NCI-H1417 (cell line): ENCODE data around the gene DST.

Source experiments
- DNase-seq, 3 experiments: peaks; one replicate each; lab custom pipeline; 2025; lab: John Stamatoyannopoulos, UW

Gene DST

DNA sequence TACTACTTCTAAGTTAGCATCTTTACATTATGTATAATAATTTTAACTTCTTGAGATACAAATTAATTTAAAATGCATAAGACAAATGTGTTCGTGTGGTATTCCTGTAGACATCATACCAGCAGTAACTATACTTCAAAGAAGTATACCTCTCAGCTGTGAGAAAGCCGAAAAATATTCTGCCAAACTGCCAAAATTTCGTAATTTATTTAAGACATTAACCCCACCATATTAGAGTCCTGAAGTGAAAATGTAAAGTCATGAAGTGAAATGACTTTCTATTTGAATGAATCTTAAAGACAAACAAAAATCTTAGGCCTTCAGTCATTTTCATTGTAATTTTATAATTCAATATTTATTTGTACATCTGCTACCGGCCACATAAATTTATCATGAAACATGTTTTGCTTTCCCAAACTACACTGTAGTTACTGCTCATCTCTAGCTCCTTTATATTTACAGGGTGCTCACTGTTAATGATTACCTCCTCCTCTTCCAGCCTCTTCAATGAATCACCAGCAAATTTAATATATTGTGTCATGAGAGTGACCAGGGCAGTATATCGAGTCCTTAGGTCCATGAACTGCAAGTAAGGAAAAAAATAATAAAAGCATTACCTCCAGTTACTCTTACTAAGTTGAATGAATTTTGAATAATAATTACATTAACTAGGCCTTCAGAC is 18.5 kb downstream of the DST start:
- no peak for DNase-seq

DNA sequence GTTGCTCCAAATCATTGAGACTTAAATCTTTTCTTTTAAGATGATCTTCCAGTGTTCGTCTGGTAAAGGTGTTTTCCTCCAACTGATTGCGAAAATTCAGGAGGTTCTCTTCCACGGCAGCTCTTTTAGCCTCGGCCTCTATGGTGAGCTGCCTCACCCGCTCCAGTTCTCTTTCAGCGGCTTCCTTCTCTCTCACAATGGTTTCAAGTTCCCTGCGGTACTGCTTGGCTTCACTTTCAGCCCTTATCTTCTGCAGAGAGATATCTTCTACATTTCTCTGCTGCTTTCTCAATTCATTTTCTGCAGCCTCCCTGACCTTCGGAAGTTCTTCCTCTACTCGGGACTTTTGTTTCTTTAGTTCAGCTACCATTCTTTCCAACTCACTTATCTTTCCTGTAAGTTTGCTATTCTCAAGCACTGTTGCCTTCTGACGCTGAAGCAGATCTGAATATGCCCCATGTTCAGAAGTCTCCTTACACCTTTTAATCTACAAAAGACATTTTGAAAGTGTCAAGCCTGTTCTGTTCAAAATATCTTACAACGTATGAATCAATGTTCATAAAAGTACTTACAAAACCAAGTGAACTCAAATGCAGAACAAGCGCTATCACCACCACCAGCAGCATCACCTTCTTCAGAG is 22.3 kb downstream of the DST start:
- DNase-seq: no peak

DNA sequence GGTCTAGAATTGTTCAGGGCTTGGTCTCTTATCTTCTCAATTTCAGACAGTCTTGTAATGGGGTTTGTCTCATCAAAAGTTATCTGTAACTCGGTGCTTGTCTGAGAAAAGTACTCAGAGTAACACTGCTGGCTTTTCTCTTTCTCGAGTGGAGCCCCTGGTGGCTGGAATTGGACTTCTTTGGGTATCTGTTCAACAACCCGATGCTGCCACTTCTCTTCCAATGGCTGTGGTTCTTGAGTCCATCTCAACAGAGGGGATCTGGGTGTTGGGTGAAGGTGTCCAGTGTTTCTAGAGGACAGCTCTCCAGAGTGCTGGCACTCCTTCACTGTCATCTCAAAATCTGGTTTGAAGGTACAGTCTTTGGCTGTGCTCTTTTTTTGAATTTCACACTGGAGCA is 24.6 kb downstream of the DST start:
- no peak for DNase-seq

DNA sequence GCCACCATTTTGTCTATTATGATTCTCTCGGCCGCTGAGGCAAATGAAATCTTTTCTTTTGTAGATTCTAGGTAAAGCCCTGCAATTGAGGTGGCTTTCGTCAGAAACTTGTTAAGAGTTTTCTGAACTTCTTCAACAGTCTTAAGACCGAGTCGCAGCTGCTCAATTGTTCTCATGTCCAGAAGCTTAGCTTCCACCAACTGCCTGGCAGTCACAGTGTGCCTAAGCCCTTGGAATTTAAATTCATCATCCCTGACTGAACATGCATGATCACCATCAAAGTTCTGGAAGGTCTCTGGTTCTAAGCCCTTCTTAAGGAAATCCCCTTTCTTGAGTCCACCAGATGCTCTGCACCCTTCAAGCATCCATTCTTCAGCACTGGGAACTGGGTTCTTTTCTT is 25.7 kb downstream of the DST start:
- no peak for DNase-seq

DNA sequence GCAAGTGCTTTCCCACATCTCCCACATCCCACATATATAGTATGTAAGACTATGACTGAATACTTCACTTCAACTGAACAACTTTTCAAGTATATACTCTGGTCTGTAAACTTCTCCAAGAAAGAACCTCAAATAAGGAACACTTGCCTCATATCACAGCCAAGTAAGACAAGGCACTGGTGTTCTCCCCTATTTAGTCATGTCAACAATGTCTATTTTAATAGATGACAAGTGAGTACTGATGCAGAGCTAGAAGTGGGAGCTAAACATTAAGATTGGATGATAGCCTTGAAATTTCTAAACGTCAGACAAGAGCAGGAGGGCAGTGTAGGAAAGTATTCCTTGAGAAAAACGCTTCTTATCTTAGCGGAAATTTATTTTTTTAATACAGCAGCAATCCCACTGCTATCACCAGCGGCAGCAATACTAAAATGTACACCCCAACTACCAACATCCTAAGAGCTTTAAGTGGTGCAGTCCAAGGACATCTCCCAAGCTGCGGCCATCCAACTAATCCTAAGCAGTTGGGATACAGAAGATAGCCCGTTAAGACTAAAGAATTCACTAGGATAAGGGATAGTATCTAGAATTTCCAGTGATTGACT is 29.3 kb downstream of the DST start:
- no peak for DNase-seq

DNA sequence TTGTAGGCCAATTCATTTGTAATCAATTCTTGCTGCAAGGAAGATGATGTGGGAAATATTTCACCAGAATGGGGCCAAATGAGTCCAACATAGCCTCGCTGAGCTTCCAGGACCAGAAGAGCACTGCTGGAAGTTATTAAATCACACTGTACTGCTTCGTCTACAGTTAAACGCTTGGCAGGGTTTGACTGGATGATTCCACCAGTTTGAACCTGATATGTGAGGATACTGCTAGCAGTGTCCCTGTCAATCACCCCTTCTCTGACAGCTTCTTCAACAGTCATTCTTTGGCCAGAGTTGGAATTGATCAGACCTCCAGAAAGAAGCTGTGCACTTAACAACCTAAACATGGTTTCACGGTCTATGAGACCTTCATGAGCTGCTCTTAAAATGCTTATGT is 34.4 kb downstream of the DST start:
- no peak for DNase-seq

DNA sequence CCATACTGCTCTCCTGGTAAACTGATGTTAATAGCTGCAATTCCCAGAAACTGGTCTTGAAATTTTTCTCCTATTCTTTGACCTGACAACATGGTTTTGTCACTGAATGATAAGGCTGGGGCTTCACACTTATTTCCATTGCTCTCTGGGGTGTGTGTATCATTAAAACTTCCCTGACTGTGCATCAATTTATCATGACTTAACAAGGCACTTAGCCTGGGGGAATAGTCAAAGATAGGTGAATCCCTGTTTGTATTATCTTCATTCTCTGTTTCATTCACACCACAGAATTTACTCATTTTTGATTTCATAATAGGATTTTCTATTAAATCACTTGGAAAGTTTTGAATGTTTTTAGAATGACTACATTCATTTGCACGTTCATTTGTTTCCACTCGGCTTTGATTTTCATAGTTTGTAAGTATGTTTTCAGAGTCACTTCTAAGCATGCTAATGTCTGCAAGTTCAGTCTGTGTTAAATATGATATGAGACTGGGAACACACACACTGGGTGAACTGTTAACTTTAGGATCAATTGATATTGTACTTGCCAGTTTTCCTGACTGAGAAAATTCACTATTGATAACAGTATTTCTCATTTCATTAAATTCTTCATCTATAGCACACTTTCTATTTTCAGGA is 35.5 kb downstream of the DST start:
- DNase-seq: no peak

DNA sequence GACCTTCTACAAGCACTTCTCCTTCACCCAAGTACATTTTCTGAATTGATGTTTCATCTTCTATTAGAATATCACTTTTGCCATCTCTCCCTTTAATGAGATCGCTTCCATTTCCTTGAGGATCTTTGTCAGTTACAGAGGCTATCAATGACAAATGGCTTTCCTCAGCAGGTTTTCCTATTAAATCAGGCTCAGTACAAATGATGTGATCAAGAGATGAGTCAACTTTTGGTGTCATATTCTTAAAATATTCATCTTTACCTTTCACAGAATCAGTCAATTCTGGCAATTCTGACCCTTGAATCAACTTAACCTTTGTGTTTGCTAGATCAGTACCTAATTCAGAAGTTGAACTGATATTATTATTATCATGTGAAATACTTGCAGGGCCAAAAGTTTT is 37.3 kb downstream of the DST start:
- no peak for DNase-seq

DNA sequence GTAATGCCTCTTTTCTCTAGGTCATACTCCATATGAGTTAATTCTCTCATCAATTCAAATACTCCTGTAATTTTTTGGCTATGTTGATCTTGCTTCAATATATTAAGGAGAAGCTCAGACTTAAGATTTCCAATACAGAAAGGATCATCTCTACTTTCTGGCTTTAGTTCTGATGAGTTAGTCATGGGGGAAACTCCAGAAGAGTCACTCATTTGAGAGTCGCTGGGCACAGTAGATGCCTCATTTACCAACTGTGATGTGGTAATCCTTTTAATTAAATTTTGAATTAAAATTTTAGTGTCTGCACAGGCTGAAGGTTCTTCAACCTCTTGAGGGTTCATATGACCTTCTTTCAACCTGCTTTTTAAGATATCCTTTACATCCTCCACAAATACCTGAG is 38.5 kb downstream of the DST start:
- no peak for DNase-seq

DNA sequence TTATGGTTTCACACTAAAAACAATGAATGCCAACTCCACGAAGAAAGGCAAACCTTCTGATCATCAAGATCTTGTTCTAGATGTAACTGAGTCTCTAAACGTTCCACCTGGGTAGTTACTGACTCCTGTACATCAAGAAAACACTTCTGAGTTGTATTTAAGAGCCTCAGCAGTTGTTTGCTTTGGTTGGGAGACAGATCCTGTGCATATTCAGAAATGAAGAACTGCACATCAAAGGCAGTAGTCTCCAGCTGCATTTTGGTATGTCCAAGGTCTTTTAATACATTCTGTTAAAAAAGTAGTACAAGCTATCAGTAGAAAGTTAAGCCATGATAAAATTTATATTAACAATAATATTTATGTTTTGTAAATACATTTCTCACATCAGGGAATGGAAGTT is 41.3 kb downstream of the DST start:
- no peak for DNase-seq

DNA sequence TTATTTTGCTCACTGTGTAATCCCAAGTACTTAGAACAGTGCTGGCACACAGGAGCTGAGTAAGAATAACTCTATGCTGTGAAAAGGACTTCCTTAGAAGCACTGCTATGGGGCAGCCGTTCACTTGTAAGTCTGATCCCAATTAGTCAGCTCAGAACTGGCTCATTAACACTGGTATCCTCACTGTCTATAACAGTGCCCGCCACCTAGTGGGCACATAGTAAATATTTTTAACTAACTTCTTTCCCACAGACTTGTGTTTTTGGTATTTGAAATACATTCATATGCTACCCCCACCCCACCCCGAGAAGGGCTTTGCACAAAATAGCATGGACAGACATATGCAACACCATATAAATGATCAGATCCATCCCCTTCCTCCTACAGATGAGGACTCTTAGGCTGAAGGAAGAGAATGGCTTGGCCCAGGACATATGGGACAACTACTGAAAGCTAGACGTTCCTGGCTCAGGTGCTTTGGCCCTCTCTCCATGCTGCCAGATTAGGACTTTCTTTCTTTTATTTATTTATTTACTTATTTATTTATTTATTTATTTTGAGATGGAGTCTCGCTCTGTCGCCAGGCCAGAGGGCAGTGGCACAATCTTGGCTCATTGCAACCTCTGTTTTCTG is 47.1 kb downstream of the DST start:
- peak; percentile 2 to 79 (median 31) for DNase-seq

DNA sequence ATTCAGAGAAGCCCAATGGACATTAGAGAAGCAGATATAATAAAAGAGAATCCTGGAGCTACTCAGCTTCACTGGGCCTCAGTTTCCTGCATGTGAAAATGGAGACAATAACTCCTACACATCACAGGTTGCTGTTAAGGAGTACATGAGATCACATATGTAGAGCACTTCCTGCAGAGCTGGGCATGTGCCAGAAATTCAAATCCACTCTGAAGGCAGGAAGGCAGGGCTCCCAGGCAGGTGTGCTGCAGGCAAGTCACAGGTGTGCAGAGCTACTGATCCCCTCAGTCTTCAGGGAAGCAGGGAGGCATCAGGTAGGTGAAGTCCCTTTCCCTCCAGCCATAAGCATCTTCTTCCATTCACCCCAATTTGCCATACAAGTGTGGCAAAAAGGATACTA is 48.0 kb downstream of the DST start:
- DNase-seq: peak; percentile 1 to 73 (median 36)

DNA sequence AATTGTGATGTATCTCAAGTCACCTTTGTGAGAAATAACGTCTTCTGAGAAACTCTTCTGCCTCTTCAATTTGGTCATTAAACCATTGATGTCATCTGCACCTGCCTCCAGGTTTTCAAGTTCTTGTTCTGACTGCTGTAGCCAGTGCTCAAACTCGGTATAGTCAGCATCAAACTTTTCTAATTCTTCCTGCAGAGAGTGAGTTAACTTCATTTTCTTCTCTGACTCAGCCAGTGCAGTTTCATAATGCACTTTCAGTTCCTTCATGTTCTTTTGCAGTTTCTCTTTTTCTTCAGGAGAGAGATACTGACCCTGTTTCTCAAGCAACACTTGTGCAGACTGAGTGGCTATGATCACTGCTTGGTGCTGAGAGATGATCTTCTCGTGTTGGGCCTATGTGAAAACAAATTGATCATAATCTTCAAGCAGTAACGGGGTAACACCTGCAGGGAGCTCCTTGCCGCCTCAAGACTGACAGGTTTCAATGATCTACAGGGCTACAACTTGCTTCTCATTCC is 48.8 kb downstream of the DST start:
- no peak for DNase-seq

DNA sequence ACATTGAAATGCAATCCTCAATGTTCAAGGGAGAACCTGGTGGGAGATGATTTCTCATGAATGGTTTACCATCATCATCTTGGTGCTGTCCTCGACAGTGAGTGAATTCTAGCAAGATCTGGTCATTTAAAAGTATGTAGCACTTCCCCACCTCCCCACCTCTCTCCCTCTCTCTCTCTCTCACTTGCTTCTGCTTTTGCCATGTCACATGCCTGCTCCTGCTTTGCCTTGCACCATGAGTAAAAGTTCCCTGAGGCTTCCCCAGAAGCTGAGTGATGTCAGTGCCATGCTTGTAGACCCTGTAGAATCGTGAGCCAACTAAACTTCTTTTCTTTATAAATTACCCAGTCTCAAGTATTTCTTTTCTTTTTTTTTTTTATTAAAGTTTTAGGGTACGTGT is 60.5 kb downstream of the DST start:
- DNase-seq: no peak

DNA sequence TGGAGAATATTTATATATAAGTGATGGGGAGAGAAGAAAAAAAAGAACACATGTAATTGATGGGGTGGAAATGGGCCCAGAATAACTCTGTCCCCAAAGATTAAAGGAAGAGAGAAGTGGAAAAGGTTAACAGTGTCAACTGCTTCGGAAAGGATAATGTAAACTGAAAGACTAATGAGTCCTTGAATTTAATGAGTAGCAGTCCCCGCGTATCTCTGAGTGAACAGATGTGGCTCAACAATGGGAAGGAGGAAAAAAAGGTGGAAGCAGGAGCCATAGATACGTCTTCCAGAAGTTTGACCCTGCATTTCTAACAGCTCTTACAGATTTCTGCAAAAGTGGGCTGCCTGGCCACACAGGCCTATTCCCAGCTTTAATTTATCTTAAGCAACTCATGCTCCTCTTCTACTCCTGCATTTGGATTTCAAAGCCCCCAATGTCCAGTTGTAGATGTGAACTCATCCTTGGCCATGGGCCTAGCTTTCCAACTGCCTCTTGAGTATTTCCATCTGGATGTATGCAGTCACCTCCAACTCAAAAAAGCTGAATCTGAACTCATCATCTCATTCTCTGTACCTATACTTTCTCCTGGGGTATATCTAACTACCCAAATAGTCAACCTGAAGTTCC is 61.3 kb downstream of the DST start:
- peak in 1 of 3 experiments; percentile 21 for DNase-seq

DNA sequence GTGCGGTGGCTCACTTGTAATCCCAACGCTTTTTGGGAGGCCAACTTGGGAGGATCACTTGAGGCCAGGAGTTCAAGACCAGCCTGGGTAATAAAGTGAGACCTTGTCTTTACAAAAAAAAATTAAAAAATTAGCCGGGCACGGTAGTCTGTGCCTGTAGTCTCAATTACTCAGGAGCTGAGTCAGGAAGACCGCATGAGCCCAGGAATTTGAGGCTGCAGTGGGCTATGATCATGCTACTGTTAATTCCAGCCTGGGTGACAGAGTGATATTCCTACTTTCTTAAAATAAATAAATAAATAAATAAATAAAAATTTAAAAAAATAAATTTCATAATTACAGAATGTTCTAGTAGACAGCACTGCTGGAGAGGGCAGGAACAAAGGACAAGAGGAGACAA is 62.4 kb downstream of the DST start:
- no peak for DNase-seq

DNA sequence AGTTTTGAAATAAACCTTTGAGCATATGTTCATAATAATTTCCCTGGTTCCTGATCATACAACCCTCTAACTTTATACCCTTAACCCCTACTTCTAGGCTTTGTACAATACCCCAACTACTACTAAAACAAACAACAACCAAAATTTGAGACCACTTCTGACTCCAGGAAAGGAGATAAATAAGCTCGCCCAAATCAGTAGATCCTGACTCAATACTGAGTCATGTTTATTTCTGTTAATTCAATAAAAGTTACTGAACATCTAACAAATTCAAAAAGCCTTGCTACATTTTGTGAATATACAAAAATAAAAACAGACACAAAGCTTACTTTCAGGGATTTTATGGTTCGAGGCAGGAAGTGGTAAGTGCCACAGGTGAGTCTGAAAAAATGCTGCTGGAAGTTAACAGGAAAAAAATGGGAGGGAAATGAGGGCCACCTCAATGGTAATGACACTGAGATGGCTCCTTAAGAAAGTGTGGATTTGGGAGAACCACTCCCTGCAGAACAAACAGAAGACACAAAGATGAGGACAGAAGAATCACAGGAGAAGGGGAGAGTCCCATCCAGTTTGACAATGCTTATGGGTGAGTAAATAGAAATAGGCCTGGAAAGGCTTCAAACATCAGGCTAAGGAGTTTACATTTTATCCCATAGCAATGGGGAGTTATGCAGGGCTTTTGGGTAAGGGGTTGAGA is 63.4 kb downstream of the DST start:
- no peak for DNase-seq

DNA sequence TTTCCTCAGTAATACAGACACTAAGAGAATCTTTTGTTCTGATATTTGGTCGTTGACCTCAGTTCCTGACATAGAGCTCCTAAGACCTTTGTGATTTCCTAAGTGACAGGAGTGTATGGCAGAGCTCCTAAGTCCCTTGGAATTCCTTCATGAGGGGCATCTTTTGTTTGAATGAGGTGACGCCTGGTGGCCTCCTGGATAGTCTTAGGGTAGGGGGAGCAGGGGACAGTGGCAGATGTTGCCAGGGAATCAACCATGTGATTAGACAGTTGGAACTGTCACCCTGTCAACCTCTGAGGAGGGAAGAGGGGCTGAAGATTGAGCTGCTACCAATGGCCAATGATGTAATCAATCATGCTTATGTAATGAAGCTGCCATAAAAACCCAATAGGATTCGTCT is 67.0 kb downstream of the DST start:
- no peak for DNase-seq

DNA sequence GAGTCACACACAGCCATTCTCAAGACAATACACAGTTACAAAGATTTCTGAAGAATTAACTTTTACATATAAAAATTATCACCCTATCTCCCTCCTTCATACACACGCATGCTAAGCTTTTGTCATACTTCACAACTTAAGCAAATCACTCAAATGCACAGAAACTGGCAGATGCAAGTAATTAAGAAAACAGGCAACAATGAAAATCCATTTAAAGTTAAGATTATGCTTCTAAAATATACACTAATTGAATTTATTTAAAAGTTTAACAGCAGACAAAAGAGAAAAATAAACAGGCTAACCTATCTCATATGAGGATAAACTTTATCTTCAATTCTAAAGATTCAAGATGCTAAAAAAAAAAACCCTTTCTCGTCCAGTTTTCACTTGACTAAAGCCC is 68.4 kb downstream of the DST start:
- DNase-seq: no peak

DNA sequence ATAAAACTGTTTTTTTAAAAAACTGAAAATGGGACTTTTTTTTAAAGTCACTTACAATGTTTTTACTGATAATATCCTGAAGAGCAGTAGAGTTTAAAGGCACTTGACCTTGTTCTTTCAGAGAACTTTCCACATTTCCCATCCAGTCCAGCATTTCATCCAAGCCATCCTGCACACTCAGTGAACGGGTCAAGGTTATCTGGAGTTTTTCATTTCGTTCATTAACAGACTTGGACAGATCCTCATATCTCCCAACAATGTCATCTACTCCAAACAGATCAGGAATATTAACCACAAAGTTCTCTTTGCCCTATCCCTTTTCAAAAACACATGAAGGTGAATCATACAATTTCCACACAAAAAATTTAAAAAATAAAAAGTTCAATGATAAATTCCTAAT is 69.1 kb downstream of the DST start:
- DNase-seq: no peak

DNA sequence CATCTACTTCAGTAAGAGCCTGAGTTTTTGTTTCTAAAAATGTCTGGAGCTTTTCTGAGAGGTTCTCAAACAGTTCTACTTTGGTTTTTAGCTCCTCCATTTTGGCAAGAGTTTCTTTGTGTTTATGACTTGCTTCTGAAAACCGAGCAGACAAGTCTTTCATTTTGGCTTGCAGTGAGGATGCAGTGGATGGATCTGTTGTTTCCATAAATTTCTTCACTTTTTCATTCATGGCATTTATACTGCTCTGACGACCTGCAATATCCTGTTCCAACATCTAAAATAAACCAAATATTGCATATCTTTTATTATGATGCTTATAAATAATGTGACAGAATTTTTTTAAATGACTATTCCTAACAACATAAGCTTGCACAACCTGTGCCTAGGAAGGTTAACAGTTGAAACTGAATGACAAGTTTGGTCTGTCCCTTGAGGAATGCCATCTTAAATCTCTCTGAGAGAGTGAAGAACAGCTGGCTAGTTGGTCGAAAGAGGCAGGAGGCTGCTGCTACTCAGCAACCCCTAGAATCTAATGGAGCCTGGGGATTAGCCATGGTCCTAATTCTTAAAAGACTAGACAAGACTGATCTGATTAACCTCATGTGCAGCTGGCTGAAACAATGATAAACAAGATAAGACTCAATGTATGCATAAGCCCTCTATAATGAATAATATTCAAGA is 69.8 kb downstream of the DST start:
- DNase-seq: no peak
